Endodermal cell (in vitro differentiated cells): ENCODE data around the gene PRKAB2. TPM values are rescaled to one million over a fixed set of nuclear protein-coding genes. Genes with fewer than 3 reads are reported as not detected.
A peak's percentile ranks its signal among the peaks of the same experiment; 100 is the strongest.
"Not testable (repeated sequence)": the region's sequence is repeated elsewhere in the genome, so short reads cannot be mapped to it uniquely, and the experiment has no call there.

Experiments
- DNase-seq: peaks from one replicate; pipeline ENCODE4 v3.0.0-alpha.2; 2017
- H3K27ac ChIP-seq: 2 replicates; pipeline ENCODE4 v1.5.1; 2013; ENCODE audit warnings: mild to moderate bottlenecking, low read depth, low read length, moderate library complexity
- H3K27me3 ChIP-seq: 2 replicates; pipeline ENCODE4 v1.6.1; 2013; ENCODE audit warnings: mild to moderate bottlenecking, low read length, moderate library complexity; ENCODE audit not compliant: insufficient read depth, control insufficient read depth, poor library complexity, severe bottlenecking
- H3K36me3 ChIP-seq: 2 replicates; pipeline ENCODE4 v1.7.0; 2013; ENCODE audit warnings: mild to moderate bottlenecking, low read length, moderate library complexity; ENCODE audit not compliant: control insufficient read depth, insufficient read depth
- H3K4me1 ChIP-seq: one replicate; pipeline ENCODE4 v1.7.0; 2013; ENCODE audit warnings: low read length; ENCODE audit not compliant: control insufficient read depth, insufficient read depth
- H3K4me3 ChIP-seq: 2 replicates; pipeline ENCODE4 v1.5.1; 2013; ENCODE audit warnings: mild to moderate bottlenecking, low read length, moderate library complexity
- H3K9ac ChIP-seq: 2 replicates; pipeline ENCODE4 v1.6.1; 2013; ENCODE audit warnings: mild to moderate bottlenecking, low read length, moderate library complexity; ENCODE audit not compliant: poor library complexity, severe bottlenecking; ENCODE audit errors: extremely low read depth
- H3K9me3 ChIP-seq: 2 replicates; pipeline ENCODE4 v1.6.1; 2013; ENCODE audit warnings: mild to moderate bottlenecking, low read length, moderate library complexity; ENCODE audit not compliant: control insufficient read depth
- H3K27ac Mint-ChIP-seq: 2 replicates; pipeline ENCODE4 v1.8.0; 2020; ENCODE audit warnings: mixed read lengths
- H3K27me3 Mint-ChIP-seq: 2 replicates; pipeline ENCODE4 v1.8.0; 2021; ENCODE audit warnings: mild to moderate bottlenecking, mixed read lengths; ENCODE audit not compliant: insufficient read depth
- H3K36me3 Mint-ChIP-seq: 2 replicates; pipeline ENCODE4 v1.8.0; 2020; ENCODE audit warnings: low read depth, mixed read lengths
- H3K4me1 Mint-ChIP-seq: 2 replicates; pipeline ENCODE4 v1.8.0; 2020; ENCODE audit warnings: mixed read lengths
- H3K4me3 Mint-ChIP-seq: 2 replicates; pipeline ENCODE4 v1.8.0; 2020; ENCODE audit warnings: mild to moderate bottlenecking, moderate library complexity, mixed read lengths
- H3K9me3 Mint-ChIP-seq: 2 replicates; pipeline ENCODE4 v1.8.0; 2020; ENCODE audit warnings: mild to moderate bottlenecking, mixed read lengths
- CTCF ChIP-seq: fragments of 200-600 bp; sonication (generic); conservative IDR thresholded peaks from 2 replicates; pipeline ENCODE4 v1.5.0; 2021; ENCODE audit warnings: antibody characterized with exemption, mild to moderate bottlenecking
- WGBS, 2 experiments: methylation state at CpG; one replicate each; pipeline versions ENCODE4 v1.1.5 to v1.1.7; 2013; ENCODE audit warnings: missing lambda C conversion rate in 2 of 2, mixed read lengths in 1 of 2; ENCODE audit not compliant: insufficient coverage in 1 of 2, insufficient read length in 1 of 2; 5-methylcytosine and 5-hydroxymethylcytosine counted together
- total RNA-seq, 2 donors: library from RNA; stranded (reverse); fragmentation: NEBNext Ultra II Directional in 1 of 2; extraction: Animal tissue kit (Norgen Biotek cat#: 25700) in 1 of 2; gene quantifications; 2 replicates in 1 of 2; 3 replicates in 1 of 2; pipeline ENCODE4 v1.2.1, GENCODE V29; 2021

PRKAB2 gene
- total RNA-seq, 2 donors from 2014 or later, result 50.5 to 83.5 TPM

GRCh38 chr1:147167365-147167764 lies 4.9 kb downstream of the PRKAB2 start:
- no peak overlapping the region for H3K27ac ChIP-seq
- DNase-seq, result no peak
- H3K9ac ChIP-seq, result no peak overlapping the region
- H3K36me3 Mint-ChIP-seq, result peaks cover 56% of the 10 kb centered on the region
- H3K4me1 ChIP-seq, result peaks cover 4% of the 10 kb centered on the region
- 100% methylated on average over 1 of the region's 1 CpG; no CpG with 5 or more reads in 1 of the 2 experiments for WGBS, 2 experiments
- no peak for TF ChIP-seq CTCF
- peaks cover 59% of the 10 kb centered on the region for H3K36me3 ChIP-seq
- no peak overlapping the region for H3K4me3 Mint-ChIP-seq
- H3K4me1 Mint-ChIP-seq, result peaks cover 25% of the 10 kb centered on the region
- H3K9me3 ChIP-seq, result no peaks in the 10 kb centered on the region
- no peaks in the 10 kb centered on the region for H3K27me3 ChIP-seq
- H3K27ac Mint-ChIP-seq, result no peak overlapping the region
- H3K4me3 ChIP-seq, result peak overlapping the region; percentile 99
- no peaks in the 10 kb centered on the region for H3K27me3 Mint-ChIP-seq
- H3K9me3 Mint-ChIP-seq, result no peaks in the 10 kb centered on the region

GRCh38 chr1:147163019-147163418 lies 9.3 kb downstream of the PRKAB2 start:
- no peak for DNase-seq
- Mint-ChIP-seq H3K27me3 (no peaks in the 10 kb centered on the region), H3K27ac (no peak overlapping the region), H3K36me3 (peaks cover 88% of the 10 kb centered on the region), H3K4me3 (no peak overlapping the region), H3K9me3 (no peaks in the 10 kb centered on the region), H3K4me1 (peaks cover 4% of the 10 kb centered on the region)
- TF ChIP-seq CTCF, result no peak
- Histone ChIP-seq H3K9ac (no peak overlapping the region), H3K4me3 (no peak overlapping the region), H3K27me3 (no peaks in the 10 kb centered on the region), H3K4me1 (peaks cover 3% of the 10 kb centered on the region), H3K36me3 (peaks cover 96% of the 10 kb centered on the region), H3K9me3 (no peaks in the 10 kb centered on the region), H3K27ac (no peak overlapping the region)
- WGBS, 2 experiments, result 95 to 100% methylated on average over 1 of the region's 1 CpG

- peaks cover 8% of the 10 kb centered on the region for H3K4me1 Mint-ChIP-seq
- H3K27me3 ChIP-seq, result no peaks in the 10 kb centered on the region
- H3K9me3 Mint-ChIP-seq, result no peaks in the 10 kb centered on the region
- H3K36me3 ChIP-seq, result peaks cover 96% of the 10 kb centered on the region
- no peak for DNase-seq
- no peak overlapping the region for H3K27ac Mint-ChIP-seq
- H3K27ac ChIP-seq, result no peak overlapping the region
- H3K9ac ChIP-seq, result no peak overlapping the region
- peaks cover 88% of the 10 kb centered on the region for H3K36me3 Mint-ChIP-seq
- H3K9me3 ChIP-seq, result no peaks in the 10 kb centered on the region
- no peak overlapping the region for H3K4me3 Mint-ChIP-seq
- H3K4me1 ChIP-seq, result no peaks in the 10 kb centered on the region
- H3K27me3 Mint-ChIP-seq, result no peaks in the 10 kb centered on the region
- no peak overlapping the region for H3K4me3 ChIP-seq
- TF ChIP-seq CTCF, result no peak
Observed at GRCh38 chr1:147162093-147162492, 10.2 kb downstream of the PRKAB2 start.

- not testable (repeated sequence) for H3K9me3 ChIP-seq, H3K4me1 Mint-ChIP-seq, H3K27me3 ChIP-seq, H3K4me1 ChIP-seq, H3K9ac ChIP-seq, H3K4me3 ChIP-seq, H3K4me3 Mint-ChIP-seq, H3K27me3 Mint-ChIP-seq, DNase-seq, H3K9me3 Mint-ChIP-seq, H3K27ac Mint-ChIP-seq, H3K27ac ChIP-seq
- WGBS, 2 experiments, result 83 to 100% methylated on average over 1 to 2 of the region's 2 CpGs
- peaks cover 86% of the 10 kb centered on the region for H3K36me3 ChIP-seq
- peaks cover 63% of the 10 kb centered on the region for H3K36me3 Mint-ChIP-seq
Observed at GRCh38 chr1:147157116-147157515, 15.2 kb downstream of the PRKAB2 start.
